ENCODE data around the gene TRIML1.
A peak's percentile ranks its signal among the peaks of the same experiment; 100 is the strongest.
"Not testable (repeated sequence)": the region's sequence is repeated elsewhere in the genome, so short reads cannot be mapped to it uniquely, and the experiment has no call there.

Gene TRIML1

DNA sequence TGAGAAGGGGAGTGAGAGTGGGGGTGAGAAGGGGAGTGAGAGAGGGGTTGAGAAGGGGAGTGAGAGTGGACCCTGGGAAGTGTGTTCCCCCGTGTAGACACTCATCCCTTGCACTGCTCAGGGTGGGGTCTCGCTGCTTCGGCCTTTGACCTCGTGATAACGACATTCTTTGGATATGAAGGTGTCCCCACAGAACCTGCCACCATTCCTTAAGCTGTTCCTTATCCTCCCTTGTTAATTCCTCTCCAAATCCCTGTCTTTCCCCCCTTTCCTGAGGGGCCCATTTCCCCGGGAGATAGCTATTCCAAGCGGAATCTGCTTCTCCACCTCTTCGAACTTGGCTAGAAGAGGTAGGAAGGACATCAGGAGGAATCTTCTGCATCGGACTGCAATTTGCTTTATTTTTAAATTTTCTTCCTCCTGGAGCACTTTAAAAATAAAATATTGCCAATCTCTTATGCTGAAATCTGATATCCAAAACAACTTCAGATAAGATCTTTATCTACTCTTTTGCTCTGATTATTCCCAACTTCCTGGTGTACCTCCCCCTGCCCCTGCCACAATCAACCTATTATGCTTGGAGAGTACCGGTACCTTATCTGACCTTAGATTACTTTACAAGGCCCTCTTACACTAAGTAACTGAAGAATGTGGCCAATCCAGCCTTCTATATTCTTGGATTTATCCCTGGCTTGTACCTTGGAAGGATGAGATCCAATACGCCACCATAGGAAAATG lies 15.6 kb downstream of the TRIML1 start:
- no peak for DNase-seq (ENCODE audit: low read depth)

DNA sequence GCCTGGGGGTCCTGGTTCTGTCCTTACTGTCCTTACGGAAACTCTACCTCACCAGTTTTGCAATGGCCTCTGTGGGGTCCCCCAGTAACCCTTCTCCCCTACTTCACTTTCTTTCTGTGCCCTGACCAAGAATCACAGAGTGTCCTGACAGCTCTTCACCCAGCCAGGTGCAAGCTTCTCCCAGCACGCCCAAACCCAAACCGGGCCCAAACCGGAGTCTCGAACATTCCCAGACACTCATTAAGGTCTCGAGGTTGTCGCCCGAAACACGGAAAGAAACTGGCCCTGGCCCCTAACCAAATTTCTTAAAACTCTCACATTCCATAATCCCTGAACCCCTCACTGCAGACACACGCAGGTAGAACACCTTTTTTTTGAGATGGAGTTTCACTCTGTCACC lies 19.1 kb downstream of the TRIML1 start:
- DNase-seq (ENCODE audit: low read depth): no peak

DNA sequence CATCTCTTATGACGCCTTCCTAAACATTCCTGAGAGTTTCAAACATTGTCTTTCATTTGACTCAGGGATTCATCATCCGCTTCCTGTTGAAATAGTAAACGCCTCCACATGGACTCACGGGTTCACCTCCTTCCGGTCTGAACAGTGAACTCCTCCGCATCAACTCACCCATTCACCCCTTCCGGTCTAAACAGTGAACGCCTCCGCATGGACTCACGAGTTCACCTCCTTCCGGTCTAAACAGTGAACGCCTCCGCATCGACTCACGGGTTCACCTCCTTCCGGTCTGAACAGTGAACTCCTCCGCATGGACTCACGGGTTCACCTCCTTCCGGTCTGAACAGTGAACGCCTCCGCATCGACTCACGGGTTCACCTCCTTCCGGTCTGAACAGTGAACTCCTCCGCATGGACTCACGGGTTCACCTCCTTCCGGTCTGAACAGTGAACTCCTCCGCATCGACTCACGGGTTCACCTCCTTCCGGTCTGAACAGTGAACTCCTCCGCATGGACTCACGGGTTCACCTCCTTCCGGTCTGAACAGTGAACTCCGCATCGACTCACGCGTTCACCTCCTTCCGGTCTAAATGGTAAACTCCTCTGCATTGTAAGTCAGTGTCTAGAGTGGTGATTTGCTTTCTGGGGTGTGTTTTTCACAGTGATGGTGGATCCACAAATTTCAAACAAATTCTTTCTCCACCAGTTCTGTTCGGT lies 20.4 kb downstream of the TRIML1 start:
- not testable (repeated sequence) for DNase-seq (ENCODE audit: low read depth)

GRCh38 chr4:188160406-188160805 lies 21.2 kb downstream of the TRIML1 start:
- DNase-seq (ENCODE audit: low read depth): no peak

GRCh38 chr4:188161167-188161566 lies 21.9 kb downstream of the TRIML1 start:
- DNase-seq (ENCODE audit: low read depth): no peak

DNA sequence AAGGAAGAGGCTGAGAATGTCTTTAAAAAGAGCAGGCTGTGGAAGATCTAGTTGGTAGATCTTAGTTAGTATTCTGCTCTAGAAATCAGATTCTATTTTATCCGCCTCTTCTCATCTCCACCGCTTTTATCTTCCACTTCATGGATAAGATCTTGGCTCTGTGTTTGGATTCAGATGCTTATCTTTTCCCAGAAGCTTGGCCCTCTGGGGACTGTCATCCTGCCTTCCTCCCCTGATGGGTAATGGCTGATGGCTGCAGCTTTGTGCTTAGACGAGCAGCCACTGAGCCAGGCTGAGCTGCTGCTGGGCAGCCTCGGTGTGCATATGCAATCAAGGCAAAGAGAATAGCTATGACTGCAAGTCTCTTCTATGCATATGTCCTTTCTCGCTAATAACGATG lies 23.5 kb downstream of the TRIML1 start:
- no peak for DNase-seq (ENCODE audit: low read depth)

- DNase-seq (ENCODE audit: low read depth): no peak
Observed at GRCh38 chr4:188168726-188169373, 29.6 kb downstream of the TRIML1 start.

- no peak for DNase-seq (ENCODE audit: low read depth)
Observed at GRCh38 chr4:188171551-188171950, 32.3 kb downstream of the TRIML1 start.

GRCh38 chr4:188175288-188175687 lies 36.0 kb downstream of the TRIML1 start:
- DNase-seq (ENCODE audit: low read depth): no peak

DNA sequence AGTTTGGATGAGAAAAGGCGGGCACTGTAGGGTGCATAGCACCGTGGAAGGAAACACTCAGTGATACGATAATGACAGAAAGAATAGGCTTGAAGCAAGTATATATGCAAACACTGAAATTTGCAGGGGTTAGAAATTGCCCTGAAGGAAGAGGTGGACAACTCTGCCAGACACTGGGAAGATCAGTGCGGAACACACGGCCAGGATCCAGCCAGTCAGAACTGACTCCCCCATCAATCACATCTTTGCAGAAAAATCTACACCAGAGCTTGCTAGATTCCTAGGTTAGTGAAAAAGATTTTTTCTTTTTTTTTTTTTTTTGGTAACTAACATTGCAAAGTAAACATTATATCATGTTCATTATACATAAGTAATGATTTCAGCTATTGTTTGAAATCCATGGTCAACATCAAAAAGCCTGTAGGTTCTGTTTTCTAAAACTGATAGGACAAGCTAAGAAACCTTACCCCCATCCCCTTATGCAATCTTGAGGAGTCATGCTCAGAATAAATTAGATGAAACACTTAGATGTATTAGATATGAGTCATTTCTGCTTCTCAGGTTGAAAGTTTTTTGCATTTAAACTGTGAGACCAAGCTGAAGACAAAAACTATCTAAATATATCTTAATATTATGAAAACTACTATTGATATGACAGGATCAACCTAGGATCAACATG lies 38.9 kb downstream of the TRIML1 start:
- no peak for DNase-seq (ENCODE audit: low read depth)

DNA sequence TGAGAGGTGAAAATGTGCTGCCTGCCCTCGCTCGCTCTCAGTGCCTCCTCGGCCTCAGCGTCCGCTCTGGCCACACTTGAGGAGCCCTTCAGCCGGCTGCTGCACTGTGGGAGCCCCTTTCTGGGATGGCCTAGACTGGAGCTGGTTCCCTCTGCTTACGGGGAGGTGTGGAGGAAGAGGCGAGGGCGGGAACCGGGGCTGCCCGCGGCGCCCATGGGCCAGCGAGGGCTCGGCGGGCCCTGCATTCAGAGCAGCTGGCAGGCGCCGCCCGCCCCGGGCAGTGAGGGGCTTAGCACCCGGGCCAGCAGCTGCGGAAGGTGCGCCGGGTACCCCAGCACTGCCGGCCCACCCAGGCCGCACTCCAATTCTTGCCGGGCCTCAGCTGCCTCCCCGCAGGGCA lies 39.6 kb downstream of the TRIML1 start:
- DNase-seq (ENCODE audit: low read depth): no peak

GRCh38 chr4:188187106-188187505 lies 47.9 kb downstream of the TRIML1 start:
- DNase-seq (ENCODE audit: low read depth): no peak

- peak; percentile 63 for DNase-seq (ENCODE audit: low read depth)
Observed at GRCh38 chr4:188190461-188190860, 51.2 kb downstream of the TRIML1 start.

DNA sequence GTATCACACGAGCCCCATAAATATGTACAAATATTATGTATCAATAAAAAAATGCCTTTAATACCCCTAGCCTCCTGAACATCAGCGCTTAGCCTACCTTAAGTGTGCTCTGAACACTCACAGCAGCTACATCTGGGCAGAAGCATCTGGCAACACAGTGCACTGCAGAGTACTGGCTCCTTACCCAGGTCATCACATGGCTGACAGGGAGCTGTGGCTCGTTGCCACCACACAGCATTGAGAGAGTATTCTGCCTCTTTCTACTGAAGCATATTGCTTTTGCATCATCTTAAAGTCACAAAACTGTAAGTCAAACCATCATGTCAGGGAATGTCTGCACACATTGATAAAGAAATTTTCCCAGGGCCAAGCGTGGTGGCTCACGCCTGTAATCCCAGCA lies 55.2 kb downstream of the TRIML1 start:
- no peak for DNase-seq (ENCODE audit: low read depth)

DNA sequence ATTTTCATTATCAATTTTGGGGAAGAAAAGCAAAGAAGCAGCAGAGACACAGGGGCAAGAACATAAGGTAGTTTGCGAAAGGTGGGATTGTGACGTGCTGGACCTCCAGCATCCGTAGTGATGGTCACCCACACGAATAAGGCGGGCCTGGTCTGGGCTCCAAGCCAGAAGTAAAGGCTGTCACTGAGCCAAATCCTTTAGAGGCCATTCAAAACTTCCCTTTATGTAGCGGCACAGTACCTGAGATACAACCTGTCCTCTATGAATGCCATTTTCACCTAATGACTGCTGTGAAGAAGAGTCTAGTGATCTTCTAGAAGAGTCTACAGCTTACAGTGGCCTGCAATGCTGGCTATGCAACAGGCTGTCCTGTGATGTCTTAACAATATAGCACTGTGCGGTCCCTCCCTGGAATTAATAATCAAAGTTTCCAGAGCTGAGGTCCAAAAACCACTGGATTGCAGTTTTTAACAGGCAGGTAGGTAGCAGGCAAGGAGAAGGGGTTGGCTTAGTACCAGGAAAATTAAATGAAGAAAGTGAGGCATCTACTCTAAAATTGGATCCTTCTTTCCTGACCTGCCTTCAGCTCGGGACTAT lies 56.2 kb downstream of the TRIML1 start:
- no peak for DNase-seq (ENCODE audit: low read depth)

DNA sequence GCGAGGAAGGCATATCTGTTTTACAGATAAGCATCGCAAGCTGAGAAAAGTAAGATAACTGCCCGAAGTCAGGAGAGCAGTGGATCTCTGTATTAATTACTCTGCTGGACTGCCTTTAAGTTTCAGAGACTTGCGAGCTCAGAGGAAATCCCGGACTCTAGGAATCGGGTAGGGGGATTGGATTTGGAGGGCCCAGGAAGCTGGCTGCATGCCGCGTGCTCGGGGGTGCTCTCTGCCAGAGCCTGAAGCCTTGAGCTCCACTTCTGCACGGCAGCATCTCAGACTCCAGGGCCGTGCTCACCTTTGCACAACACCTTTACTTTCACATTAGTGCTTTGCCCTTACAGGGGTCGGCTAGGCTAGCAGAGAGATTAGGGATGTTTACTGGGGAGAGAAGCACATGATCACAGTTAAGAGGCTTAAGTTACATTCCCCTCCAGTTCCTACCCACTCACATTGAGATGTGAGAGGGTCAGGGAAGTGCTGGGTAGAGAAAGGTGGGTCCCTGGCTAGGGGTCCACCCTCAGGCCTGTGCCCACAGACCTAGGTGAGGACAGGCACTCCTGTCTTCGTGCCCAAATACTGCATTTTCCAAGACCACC lies 57.0 kb downstream of the TRIML1 start:
- DNase-seq (ENCODE audit: low read depth): no peak

Data from stromal cell of bone marrow (primary cell).